Dermis microvascular lymphatic vessel endothelial cell (primary cell): ENCODE measurements around the gene DDX17. TPM values are rescaled to one million over a fixed set of nuclear protein-coding genes. Genes with fewer than 3 reads are reported as not detected.

Source experiments
- DNase-seq, 2 donors: peaks; one replicate each; pipeline versions ENCODE4 v3.0.0 to v3.0.0-alpha.2; 2010; ENCODE audit warnings: low read depth in 2 of 2
- total RNA-seq: library from RNA; depleted of rRNA; stranded (reverse); fragments of >200 nt; gene quantifications from 2 replicates; pipeline ENCODE4 v1.2.1, GENCODE V29; 2014

The DDX17 gene
- 316 and 468 TPM in 2 replicates for total RNA-seq

GRCh38 chr22:38506118-38506962 lies at the start of gene DDX17:
Gene DDX17 (minus strand): TSS chr22:38506311.
- DNase-seq: peak; percentile 92 to 98

GRCh38 chr22:38554281-38554680 lies 48.2 kb upstream of the DDX17 start:
- no peak for DNase-seq

DNA sequence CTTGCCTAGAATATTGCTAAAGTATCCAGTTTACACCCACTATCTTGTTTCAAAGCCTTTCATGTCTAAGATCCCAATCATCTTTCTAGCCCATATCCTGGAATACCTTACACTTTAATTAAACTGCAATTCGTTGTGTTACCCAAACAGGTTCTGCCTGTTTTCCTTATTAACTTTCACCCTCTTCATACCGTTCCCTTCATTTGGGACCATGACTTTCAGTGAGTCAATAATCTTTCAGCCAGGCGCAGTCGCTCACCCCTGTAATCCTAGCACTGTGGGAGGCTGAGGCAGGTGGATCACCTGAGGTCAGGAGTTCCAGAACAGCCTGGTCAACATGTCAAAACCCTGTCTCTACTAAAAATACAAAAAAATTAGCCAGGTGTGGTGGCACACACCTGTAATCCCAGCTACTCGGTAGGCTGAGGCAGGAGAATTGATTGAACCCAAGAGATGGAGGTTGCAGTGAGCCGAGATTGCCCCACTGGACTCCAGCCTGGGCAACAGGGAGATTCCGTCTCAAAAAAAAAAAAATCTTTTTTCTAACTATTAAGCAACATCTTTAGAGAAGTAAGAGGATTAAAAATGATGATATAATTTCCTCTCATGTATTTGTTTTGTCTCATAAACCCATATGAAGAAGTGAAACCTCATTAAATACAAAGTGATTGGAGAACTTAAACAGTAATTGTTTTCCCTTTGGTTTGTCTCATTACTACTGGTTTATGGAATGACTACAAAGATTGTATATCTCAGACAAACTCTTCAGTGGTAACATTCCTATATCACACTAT lies 43.2 kb upstream of the DDX17 start:
- no peak for DNase-seq

- no peak for DNase-seq
Measured at GRCh38 chr22:38540701-38541100, 34.6 kb upstream of the DDX17 start.

DNA sequence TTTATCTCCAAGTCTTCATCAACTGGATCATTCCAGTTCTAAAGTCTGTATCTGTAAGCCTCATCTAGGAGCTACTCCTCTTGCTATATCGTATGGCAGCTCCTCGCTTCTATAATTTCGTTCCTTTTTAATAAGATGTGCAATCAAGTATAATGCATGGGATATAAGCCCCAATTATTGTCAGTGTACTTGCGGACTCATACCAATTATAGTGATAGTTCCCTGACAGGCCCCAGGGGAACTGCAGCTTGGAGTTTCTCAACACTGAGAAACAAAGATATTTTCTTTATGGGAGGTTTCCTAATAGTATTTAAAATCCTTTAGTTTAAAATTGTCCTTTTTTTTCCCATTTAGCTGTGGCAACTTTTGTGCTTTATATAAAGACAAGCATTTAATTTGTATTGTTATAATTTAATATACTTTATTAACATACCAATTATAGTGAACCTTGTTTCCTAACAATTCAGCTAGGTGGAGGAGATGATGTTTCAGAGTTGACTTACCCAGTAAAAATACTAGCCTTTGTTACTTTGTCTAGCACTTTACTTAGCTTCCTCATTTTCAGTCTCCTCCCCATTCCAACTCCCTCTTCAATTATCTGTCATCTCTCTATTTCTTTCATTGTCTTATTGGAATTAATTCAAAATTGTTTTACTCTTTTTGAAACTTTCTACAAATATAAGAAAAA lies 25.3 kb upstream of the DDX17 start:
- no peak for DNase-seq

DNA sequence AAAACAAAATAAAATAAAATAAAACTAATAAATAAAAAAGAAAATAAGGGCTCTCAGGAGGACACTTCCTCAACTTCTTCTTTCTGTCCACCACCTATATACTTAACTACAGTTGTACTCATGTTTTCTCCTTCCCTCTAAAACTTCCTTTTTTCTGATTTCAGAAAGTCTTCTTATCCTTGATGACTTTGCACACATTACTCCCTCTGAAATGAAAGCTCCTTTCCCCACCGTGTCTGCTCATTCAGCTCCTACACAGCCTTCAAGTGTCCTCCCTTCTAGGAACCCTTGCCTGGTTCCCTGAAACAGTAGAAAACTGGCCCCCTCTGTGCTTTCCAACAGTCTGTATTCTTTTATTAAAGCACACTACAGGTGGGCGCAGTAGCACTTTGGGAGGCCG lies 18.3 kb upstream of the DDX17 start:
- DNase-seq: no peak

DNA sequence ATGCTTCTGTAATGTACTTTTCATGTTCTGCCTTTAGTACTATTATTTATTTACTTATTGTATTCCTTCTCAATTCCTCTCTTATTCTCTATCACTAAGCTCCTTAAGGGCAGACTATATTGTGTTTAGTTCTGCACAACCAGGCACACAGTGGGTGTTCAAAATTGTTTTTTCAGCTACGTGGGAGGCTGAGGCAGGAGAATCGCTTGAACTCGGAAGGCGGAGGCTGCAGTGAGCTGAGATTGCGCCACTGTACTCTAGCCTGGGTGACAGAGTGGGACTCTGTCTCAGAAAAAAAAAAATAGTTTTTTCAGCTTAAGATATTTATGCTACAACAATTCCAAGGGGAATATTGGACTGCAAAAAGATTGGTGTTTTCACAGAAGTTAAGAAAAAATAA lies 17.4 kb upstream of the DDX17 start:
- no peak for DNase-seq

DNA sequence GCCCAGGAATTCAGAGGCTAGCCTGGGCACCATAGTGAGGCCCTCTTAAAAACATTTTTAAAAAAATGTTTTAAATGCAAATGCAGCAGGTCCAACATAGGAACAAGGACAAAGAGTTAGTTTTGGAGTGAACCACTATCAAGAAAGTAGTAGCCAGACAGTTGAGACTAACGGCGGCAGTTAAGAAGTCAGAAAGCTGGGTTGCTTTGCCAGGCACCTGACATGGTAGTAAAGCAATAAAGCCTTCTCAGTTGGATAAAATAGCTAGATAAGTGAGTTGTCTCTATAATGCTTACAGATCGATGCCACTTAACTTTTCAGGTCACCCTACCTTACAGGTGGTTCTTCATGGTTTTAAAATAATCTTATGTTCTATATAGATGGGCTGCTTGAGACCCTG lies 16.9 kb upstream of the DDX17 start:
- DNase-seq: no peak

DNA sequence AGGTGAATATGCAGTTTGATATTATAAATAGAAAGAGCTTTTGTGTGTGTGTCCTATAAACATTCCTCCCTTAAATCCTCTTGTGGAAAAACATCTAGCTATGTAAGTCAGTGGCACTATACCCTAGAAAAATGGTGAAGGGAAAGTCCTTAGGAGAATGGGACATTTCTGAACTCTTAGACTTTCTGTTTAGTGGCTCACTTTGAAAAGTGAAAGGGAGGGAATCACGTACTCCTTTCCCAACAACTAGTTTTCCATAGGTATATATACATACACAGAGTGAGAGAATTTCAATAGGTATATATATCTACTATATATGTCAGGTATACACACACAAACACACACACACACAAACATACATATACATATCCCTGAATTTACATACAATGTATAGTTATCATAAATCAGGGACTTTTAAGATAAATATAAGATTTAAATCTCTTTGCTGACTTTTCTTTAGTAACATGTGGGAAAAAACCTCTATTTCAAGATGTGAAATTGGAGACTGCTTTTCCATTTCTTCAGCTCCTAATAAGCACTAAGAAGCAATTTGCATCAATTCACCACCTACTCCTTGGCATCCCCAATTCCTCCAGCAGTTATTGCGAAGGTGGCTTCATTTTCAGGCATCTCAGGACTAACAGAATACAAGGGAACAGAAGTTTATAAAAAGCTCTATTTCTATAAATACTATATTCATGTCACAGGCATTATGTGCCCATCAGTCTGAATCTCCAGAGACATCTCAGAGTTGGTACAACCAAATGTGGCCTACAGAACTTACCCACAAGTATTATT lies 13.5 kb upstream of the DDX17 start:
- DNase-seq: no peak

- no peak for DNase-seq
Measured at GRCh38 chr22:38518620-38519019, 12.5 kb upstream of the DDX17 start.

- no peak for DNase-seq
Measured at GRCh38 chr22:38513063-38513462, 7.0 kb upstream of the DDX17 start.

GRCh38 chr22:38510416-38510970 lies 4.4 kb upstream of the DDX17 start:
- DNase-seq: no peak

GRCh38 chr22:38505541-38506117 lies 482 bp downstream of the DDX17 start:
- peak; percentile 28 to 59 for DNase-seq

DNA sequence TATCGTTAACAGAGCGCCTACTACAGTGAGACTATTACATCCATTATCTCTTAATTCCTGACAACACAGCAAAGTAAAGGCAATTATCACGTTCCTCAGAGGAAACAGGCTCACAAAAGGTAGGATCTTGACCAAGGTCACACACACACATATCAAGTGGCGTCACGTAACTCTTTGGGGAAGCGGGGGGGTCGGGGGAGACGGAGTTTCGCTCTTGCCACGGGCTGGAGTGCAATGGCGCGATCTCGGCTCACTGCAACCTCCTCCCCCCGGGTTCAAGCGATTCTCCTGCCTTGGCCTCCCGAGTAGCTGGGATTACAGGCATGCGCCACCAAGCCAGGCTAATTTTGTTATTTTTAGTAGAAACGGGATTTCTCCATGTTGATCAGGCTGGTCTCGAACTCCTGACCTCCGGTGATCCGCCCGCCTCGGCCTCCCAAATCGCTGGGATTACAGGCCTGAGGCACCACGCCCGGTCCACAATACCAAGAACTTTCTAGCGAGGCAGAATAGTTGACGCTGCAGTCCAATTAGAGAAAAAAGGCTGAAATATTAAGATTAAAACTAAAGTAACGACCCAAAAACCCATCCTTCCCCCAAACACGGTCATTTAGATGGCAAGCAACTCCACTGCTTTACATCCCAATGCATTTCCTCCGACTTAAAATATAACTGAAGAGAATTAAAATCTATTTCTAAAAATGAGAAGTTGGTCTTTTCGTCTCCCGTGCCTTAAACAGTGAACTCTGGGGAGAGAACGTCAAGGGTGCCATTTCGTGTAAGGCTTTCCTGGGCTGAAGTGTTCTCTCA lies 1.2 kb downstream of the DDX17 start:
- DNase-seq: peak in 1 of 2 donors; percentile 64

GRCh38 chr22:38503021-38503420 lies 3.1 kb downstream of the DDX17 start:
- no peak for DNase-seq

- no peak for DNase-seq
Measured at GRCh38 chr22:38501797-38502672, 4.1 kb downstream of the DDX17 start.

- DNase-seq: no peak
Measured at GRCh38 chr22:38497869-38498268, 8.2 kb downstream of the DDX17 start.

DNA sequence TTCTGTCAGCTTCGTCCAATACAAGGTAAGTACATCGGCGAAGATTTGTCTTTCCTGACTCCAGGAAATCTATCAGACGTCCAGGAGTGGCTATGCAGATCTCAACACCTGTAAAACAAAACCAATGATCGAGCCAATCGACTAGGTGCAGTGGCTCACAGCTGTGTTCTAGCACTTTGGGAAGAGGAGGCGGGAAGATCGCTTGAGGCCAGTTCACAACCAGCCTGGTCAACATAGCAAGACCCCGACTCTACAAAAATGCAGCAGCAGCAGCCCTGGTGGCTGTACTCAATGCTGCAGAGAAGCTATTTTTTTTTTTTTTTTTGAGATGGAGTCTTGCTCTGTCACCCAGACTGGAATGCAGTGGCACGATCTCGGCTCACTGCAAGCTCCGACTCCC lies 11.2 kb downstream of the DDX17 start:
- DNase-seq: no peak

DNA sequence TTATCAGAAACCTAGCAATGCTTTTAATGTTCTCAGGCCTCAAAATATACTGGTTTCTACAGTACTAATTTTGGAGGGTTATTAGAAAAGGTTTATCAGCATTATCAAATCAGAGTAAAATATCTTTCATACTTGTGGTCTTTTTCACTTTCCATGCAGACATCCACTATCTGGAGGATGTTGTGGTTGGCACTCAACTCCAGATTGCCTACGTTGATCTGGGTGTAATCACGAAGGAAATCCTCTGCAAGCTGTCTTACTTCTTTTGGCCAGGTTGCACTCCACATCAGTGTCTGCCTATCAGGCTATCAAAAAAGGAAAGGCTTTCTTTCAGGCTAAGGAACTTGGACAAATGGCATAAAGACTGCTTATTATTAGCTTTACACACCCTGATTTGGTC lies 11.6 kb downstream of the DDX17 start:
- no peak for DNase-seq
